Measurements from ENCODE around the gene DLG4.
"Not testable (repeated sequence)": the region's sequence is repeated elsewhere in the genome, so short reads cannot be mapped to it uniquely, and the experiment has no call there.

DLG4 gene

GRCh38 chr17:7248796-7249195, 29.2 kb upstream of the DLG4 start:
- DNase-seq: no peak

GRCh38 chr17:7246779-7247178, 27.1 kb upstream of the DLG4 start:
- no peak for DNase-seq

GRCh38 chr17:7243838-7244237, 24.2 kb upstream of the DLG4 start:
- not testable (repeated sequence) for DNase-seq

- no peak for DNase-seq
Observed at GRCh38 chr17:7243453-7243729, 23.8 kb upstream of the DLG4 start.

GRCh38 chr17:7242717-7243452, 23.2 kb upstream of the DLG4 start:
- DNase-seq: peak; percentile 93

GRCh38 chr17:7241783-7242716, 22.4 kb upstream of the DLG4 start, which contains the start of gene GABARAP:
GABARAP (minus strand) TSS chr17:7242449; CDS start chr17:7242330, 119 bp downstream.
- peak; percentile 94 for DNase-seq

- DNase-seq: no peak
Observed at GRCh38 chr17:7241090-7241733, 21.6 kb upstream of the DLG4 start.

- no peak for DNase-seq
Observed at GRCh38 chr17:7240375-7240774, 20.7 kb upstream of the DLG4 start.

- DNase-seq: peak; percentile 97
Observed at GRCh38 chr17:7239091-7240027, 19.7 kb upstream of the DLG4 start, which contains the start of gene PHF23. PHF23 (minus strand) TSS chr17:7239457; CDS start chr17:7239279, 178 bp downstream.

GRCh38 chr17:7238420-7239090, 18.9 kb upstream of the DLG4 start:
- DNase-seq: peak; percentile 36

- peak; percentile 80 for DNase-seq
Observed at GRCh38 chr17:7237761-7238419, 18.3 kb upstream of the DLG4 start.

GRCh38 chr17:7237266-7237760, 17.7 kb upstream of the DLG4 start:
- no peak for DNase-seq

- no peak for DNase-seq
Observed at GRCh38 chr17:7236808-7237207, 17.2 kb upstream of the DLG4 start.

- no peak for DNase-seq
Observed at GRCh38 chr17:7235693-7236665, 16.3 kb upstream of the DLG4 start.

GRCh38 chr17:7234083-7234951, 14.7 kb upstream of the DLG4 start, which contains the start of gene DVL2:
DVL2 (minus strand) TSS chr17:7234517; CDS start chr17:7234262, 255 bp downstream.
- peak; percentile 95 for DNase-seq

GRCh38 chr17:7233701-7234082, 14.1 kb upstream of the DLG4 start:
- no peak for DNase-seq

- DNase-seq: no peak
Observed at GRCh38 chr17:7232114-7232513, 12.5 kb upstream of the DLG4 start.

GRCh38 chr17:7229504-7229903, 9.9 kb upstream of the DLG4 start:
- DNase-seq: no peak

- no peak for DNase-seq
Observed at GRCh38 chr17:7228920-7229319, 9.3 kb upstream of the DLG4 start.

Data from activated gamma-delta T cell treated with Interleukin-2 at 50 U/mL for 16 hours (primary cell).